Embryonic facial prominence (tissue), 1 donor: Measurements from ENCODE around the gene AMIGO2.

Experiments
- DNase-seq: peaks from one replicate; pipeline ENCODE4 v3.0.0-alpha.2; 2016; ENCODE audit errors: extremely low spot score

Gene AMIGO2

DNA sequence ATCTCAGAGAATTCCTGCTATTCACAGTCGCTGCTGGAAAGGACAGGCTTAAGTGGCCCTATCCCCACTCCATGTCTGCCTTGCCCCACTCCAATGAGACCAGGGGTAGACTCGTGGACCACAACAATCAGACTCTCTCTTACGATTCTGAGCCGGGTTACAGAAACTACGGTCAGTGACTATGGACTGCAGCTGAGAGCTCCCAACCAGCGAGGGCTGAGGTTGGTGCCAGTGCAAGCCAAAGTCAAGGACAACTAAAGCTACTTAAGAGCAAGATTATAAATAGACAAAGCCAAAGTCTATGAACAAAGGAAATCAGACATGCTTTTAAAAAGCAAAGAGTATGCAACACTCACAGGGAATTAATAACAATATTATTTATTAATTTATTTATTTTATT is 18.3 kb upstream of the AMIGO2 start:
- DNase-seq, result no peak

- no peak for DNase-seq
Measured at GRCh38 chr12:47097276-47097896, 17.6 kb upstream of the AMIGO2 start.

- DNase-seq, result no peak
Measured at GRCh38 chr12:47095446-47096236, 15.9 kb upstream of the AMIGO2 start.

DNA sequence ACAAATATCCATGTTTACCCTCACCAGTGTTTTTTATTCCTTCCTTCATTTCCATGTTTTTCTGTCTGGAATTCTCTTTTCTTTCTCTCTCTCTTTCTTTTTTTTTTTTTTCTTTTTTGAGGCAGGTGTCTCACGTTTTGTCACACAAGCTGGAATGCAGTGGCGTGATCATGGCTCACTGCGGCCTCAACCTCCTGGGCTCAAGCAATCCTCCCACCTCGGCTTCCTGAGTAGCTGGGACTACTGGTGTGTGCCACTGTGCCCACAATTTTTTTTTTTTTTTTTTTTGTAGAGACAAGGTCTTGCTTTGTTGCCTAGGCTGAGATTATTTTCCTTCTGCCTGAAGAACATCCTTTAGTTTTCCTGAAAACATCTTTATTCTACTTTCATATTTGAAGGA is 15.0 kb upstream of the AMIGO2 start:
- DNase-seq, result no peak

DNA sequence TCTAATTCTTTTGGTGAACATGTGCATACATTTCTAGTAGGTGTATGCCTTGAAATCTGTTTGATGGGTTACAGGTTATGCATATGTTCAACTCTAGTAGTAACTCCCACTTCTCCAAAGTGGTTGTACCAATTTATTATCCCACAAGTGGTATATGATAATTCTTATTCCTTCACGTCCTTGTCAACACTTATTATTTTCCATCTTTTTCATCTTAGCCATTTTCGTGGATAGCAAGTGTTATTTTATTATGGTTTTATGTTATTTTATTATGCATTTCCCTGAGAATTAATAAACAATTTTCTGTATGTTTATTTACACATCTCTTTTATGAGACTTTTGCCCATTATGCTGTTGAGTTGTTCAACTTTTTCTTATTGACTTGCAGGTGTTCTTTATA is 11.2 kb upstream of the AMIGO2 start:
- DNase-seq, result no peak

- DNase-seq, result no peak
Measured at GRCh38 chr12:47088021-47088944, 8.5 kb upstream of the AMIGO2 start.

- DNase-seq, result no peak
Measured at GRCh38 chr12:47087088-47087688, 7.4 kb upstream of the AMIGO2 start.

DNA sequence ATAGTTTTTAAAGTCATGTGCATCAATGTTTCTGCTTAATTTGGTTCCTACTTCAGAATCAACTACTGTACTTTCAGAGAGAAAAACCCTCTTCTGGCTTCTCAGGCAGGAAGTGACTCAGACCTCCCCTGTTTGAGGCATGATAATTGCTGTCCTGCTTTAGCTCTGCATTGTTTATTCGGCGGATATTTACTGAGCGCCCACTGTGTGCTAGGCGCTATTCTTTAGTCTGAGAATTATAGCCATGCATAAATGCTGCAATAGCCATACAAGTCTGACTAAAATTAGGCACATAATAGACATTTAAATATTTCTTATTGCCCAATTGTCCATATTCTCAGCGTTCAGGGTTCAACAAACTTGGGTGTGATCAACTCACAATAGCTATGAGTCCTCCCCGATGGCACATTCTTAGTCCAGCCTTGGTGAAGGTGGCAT is 6.1 kb upstream of the AMIGO2 start:
- no peak for DNase-seq

DNA sequence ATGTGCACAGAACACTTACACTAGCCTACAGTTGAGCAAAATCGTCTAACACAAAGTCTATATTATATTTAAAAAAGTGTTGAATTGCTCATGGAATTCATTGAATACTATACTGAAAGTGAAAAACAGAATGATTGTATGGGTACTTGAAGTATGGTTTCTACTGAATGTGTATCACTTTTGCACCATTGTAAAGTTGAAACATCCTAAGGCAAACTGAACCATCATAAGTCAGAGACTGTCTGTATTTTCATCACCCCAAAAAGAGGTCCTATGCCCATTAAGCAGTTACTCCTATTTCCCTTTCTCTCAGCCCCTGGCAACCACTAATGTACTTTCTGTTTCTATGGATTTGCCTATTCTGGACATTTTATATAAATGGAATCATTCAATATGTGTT is 4.4 kb upstream of the AMIGO2 start:
- DNase-seq, result no peak

- no peak for DNase-seq
Measured at GRCh38 chr12:47082796-47083621, 3.2 kb upstream of the AMIGO2 start.

GRCh38 chr12:47082283-47082682 is 2.5 kb upstream of the AMIGO2 start:
- DNase-seq, result no peak

DNA sequence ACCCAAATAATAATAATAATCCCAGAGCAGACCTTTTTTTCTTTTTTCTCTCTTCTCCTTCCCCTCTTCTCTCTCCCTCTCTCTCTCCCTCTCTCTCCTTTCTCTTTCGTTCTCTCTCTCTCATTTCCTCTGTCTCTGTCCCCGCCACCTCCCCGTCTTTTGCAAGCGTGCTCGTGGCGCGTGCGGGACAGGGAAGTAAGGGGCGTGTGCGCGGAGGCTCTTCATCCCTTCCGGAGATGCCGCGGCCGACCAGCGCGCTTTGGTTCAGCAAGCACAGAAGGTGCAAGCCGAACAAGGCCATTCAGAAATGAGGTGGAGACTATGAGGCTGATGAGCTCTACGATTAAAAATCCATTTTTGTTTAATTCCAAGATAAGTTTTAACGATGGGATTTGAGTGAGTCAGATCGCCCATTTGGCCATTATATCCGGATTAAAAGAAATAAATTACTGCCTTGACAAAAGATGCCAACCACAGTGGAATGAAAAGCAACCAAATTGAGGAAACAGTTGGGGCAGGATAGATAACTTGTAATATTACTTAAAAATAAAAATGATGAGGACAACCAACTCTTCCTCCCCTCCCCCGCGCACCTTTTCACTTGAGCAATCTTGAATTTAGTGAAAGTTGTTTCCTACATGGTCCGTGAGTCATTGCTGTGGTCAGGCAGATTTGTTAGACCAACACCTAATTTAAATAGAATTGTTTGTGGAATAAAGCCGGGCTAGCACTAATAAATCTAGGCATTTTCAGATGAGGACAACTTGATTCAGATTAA is 1.2 kb upstream of the AMIGO2 start:
- no peak for DNase-seq

GRCh38 chr12:47079981-47080724 is 394 bp upstream of the AMIGO2 start:
- DNase-seq, result no peak

- no peak for DNase-seq
Measured at GRCh38 chr12:47078733-47079467, 859 bp downstream of the AMIGO2 start.

- DNase-seq, result no peak
Measured at GRCh38 chr12:47078086-47078395, 1.7 kb downstream of the AMIGO2 start.

GRCh38 chr12:47077206-47078085 is 2.3 kb downstream of the AMIGO2 start:
- DNase-seq, result no peak

- DNase-seq, result no peak
Measured at GRCh38 chr12:47075192-47076084, 4.3 kb downstream of the AMIGO2 start.
